HepG2 (cell line): ENCODE data around the gene ZCCHC24. TPM values are rescaled to one million over a fixed set of nuclear protein-coding genes. Genes with fewer than 3 reads are reported as not detected.

Experiments
- CHCHD3 ChIP-seq: sonication (generic); formaldehyde crosslinking; IDR thresholded peaks from 2 replicates; pipeline ENCODE4 v1.8.0; 2022; ENCODE audit warnings: mild to moderate bottlenecking, missing genetic modification reagents, moderate library complexity
- IKZF4 ChIP-seq: sonication (generic); formaldehyde crosslinking; IDR thresholded peaks from 2 replicates; pipeline ENCODE4 v1.5.1; 2020; ENCODE audit warnings: borderline replicate concordance, mild to moderate bottlenecking, low read depth, missing genetic modification reagents; ENCODE audit errors: not compliant biosample characterization
- ISX ChIP-seq: sonication (generic); formaldehyde crosslinking; conservative IDR thresholded peaks from 2 replicates; pipeline ENCODE4 v1.5.0; 2020; ENCODE audit warnings: missing genetic modification reagents
- KLF6 ChIP-seq: IDR thresholded peaks from 2 replicates; pipeline ENCODE4 v1.8.0; 2016; ENCODE audit warnings: missing biosample characterization, missing genetic modification reagents
- MYPOP ChIP-seq: sonication (generic); formaldehyde crosslinking; IDR thresholded peaks from 2 replicates; pipeline ENCODE4 v1.8.1; 2023; ENCODE audit warnings: mild to moderate bottlenecking, moderate library complexity, missing genetic modification reagents
- PCBP2 ChIP-seq: fragments of 200-400 bp; formaldehyde crosslinking; optimal IDR thresholded peaks from 2 replicates; pipeline ENCODE3; 2018; ENCODE audit warnings: low read length, low read depth; ENCODE audit not compliant: poor library complexity, severe bottlenecking
- SATB2 ChIP-seq: sonication (generic); formaldehyde crosslinking; IDR thresholded peaks from 2 replicates; pipeline ENCODE4 v1.5.0; 2020; ENCODE audit warnings: missing genetic modification reagents
- SMAD9 ChIP-seq: sonication (generic); formaldehyde crosslinking; IDR thresholded peaks from 2 replicates; pipeline ENCODE4 v1.5.1; 2020; ENCODE audit warnings: mild to moderate bottlenecking, missing genetic modification reagents
- SRY ChIP-seq: sonication (generic); formaldehyde crosslinking; IDR thresholded peaks from 2 replicates; pipeline ENCODE4 v1.8.0; 2022; ENCODE audit warnings: mild to moderate bottlenecking, missing genetic modification reagents
- THRA ChIP-seq: sonication (generic); formaldehyde crosslinking; IDR thresholded peaks from 2 replicates; pipeline ENCODE4 v1.4.0; 2020; ENCODE audit warnings: missing genetic modification reagents, borderline replicate concordance
- YEATS2 ChIP-seq: sonication (generic); formaldehyde crosslinking; IDR thresholded peaks from 2 replicates; pipeline ENCODE4 v1.4.0; 2020; ENCODE audit warnings: missing genetic modification reagents, borderline replicate concordance
- ZNF614 ChIP-seq: IDR thresholded peaks from 2 replicates; pipeline ENCODE4 v1.6.1; 2018; ENCODE audit warnings: missing biosample characterization, missing genetic modification reagents, inconsistent platforms, borderline replicate concordance
- ZNF737 ChIP-seq: sonication (generic); formaldehyde crosslinking; IDR thresholded peaks from 2 replicates; pipeline ENCODE4 v1.5.0; 2020; ENCODE audit warnings: missing genetic modification reagents, mild to moderate bottlenecking, borderline replicate concordance
- polyA plus RNA-seq, 8 experiments: library from polyadenylated mRNA; depleted of rRNA in 3 of 8; stranded (reverse) in 7 of 8; unstranded in 1 of 8; fragments of >200 nt; fragmentation: Illumina TruSeq in 4 of 8; extraction: Trizol in 4 of 8; gene quantifications; 2 replicates each; pipeline versions ENCODE4 v1.2.1 to v1.2.3, GENCODE V29; 2011 to 2016; ENCODE audit warnings: low read depth in 4 of 8, missing spikeins in 1 of 8, mixed read lengths in 1 of 8; ENCODE audit not compliant: insufficient read depth in 1 of 8
- total RNA-seq, 5 experiments: library from RNA; depleted of rRNA; stranded (reverse); fragments of >200 nt; fragmentation: Illumina TruSeq; extraction: Trizol; gene quantifications; 2 replicates each; pipeline ENCODE4 v1.2.3, GENCODE V29; 2016; ENCODE audit warnings: low read depth in 1 of 5
- TF ChIP-seq, protein P1 (sequence below): sonication (generic); formaldehyde crosslinking; IDR thresholded peaks from 2 replicates; pipeline ENCODE4 v1.4.0; 2020; ENCODE audit warnings: missing genetic modification reagents
- TF ChIP-seq, protein P2 (sequence below): sonication (generic); formaldehyde crosslinking; IDR thresholded peaks from one replicate; pipeline ENCODE4 v1.5.1; 2020; ENCODE audit warnings: mild to moderate bottlenecking, missing genetic modification reagents; ENCODE audit errors: not compliant biosample characterization

The ZCCHC24 gene
- total and polyA plus RNA-seq, 2 of the 13 experiments (the other 11 are each of a cell fraction or from before 2014, with no cell fraction given): 3.1 to 7.9 TPM

DNA sequence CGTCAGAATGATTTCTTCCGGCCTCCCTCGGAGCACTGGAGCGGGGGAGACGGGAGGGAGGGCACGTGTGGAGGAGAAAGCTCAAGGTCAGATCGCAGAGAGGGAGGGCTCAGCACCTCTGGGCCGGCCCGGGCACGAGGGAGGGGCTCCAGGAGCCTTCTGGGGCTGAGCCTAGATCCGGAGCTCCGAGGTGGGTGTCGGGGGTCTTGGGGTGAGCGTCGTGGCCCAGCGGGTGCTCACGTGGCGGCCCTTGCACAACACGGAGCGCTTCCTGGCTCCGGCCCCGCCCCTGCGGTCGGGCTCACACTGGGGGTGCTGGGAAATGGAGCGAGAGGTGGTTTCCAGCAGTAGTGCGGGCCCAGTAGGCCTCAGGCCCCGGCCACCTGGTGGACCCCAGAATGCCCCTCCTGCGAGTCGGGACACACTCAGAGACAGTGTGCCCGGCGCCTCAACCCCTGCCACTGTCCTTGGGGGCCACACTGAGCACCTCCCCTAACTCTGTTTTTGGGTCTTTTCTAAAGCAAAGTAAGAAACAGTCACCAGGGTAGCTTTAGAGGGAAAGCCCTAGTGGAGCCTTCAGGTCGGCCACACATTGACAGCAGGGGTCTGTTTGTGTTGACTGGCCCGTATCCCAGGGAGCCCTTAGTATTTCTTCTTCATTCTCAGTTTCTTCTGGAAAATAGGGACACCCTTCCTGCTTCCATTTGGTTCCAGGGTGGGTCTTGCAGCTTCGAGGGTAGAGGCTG is 97.4 kb downstream of the ZCCHC24 start (continued):
- TF ChIP-seq CHCHD3 (CRISPR knock-in tag) (peak; percentile 30; the same call in 1 of the 2 replicates), YEATS2 (CRISPR knock-in tag) (0 out of 2 replicates have a peak, but pooled peaks have one; percentile 50), KLF6 (CRISPR knock-in tag) (peak; percentile 72; the same call in 1 of the 2 replicates), THRA (CRISPR knock-in tag) (0 out of 2 replicates have a peak, but pooled peaks have one; percentile 15), SATB2 (CRISPR knock-in tag) (peak; percentile 34; the same call in 1 of the 2 replicates), IKZF4 (peak; percentile 39), ZNF737 (CRISPR knock-in tag) (peak; percentile 86; the same call in 1 of the 2 replicates), MYPOP (CRISPR knock-in tag) (peak; percentile 79), PCBP2 (no peak), SMAD9 (CRISPR knock-in tag) (peak; percentile 86; the same call in 1 of the 2 replicates), SRY (CRISPR knock-in tag) (peak; percentile 44; the same call in 1 of the 2 replicates), ISX (CRISPR knock-in tag) (0 out of 2 replicates have a peak, but pooled peaks have one; percentile 6), ZNF614 (CRISPR knock-in tag) (no peak)
- TF ChIP-seq, protein P1, sequence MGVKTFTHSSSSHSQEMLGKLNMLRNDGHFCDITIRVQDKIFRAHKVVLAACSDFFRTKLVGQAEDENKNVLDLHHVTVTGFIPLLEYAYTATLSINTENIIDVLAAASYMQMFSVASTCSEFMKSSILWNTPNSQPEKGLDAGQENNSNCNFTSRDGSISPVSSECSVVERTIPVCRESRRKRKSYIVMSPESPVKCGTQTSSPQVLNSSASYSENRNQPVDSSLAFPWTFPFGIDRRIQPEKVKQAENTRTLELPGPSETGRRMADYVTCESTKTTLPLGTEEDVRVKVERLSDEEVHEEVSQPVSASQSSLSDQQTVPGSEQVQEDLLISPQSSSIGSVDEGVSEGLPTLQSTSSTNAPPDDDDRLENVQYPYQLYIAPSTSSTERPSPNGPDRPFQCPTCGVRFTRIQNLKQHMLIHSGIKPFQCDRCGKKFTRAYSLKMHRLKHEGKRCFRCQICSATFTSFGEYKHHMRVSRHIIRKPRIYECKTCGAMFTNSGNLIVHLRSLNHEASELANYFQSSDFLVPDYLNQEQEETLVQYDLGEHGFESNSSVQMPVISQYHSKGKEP (CRISPR knock-in tag): 0 out of 2 replicates have a peak, but pooled peaks have one; percentile 28
- TF ChIP-seq, protein P2, sequence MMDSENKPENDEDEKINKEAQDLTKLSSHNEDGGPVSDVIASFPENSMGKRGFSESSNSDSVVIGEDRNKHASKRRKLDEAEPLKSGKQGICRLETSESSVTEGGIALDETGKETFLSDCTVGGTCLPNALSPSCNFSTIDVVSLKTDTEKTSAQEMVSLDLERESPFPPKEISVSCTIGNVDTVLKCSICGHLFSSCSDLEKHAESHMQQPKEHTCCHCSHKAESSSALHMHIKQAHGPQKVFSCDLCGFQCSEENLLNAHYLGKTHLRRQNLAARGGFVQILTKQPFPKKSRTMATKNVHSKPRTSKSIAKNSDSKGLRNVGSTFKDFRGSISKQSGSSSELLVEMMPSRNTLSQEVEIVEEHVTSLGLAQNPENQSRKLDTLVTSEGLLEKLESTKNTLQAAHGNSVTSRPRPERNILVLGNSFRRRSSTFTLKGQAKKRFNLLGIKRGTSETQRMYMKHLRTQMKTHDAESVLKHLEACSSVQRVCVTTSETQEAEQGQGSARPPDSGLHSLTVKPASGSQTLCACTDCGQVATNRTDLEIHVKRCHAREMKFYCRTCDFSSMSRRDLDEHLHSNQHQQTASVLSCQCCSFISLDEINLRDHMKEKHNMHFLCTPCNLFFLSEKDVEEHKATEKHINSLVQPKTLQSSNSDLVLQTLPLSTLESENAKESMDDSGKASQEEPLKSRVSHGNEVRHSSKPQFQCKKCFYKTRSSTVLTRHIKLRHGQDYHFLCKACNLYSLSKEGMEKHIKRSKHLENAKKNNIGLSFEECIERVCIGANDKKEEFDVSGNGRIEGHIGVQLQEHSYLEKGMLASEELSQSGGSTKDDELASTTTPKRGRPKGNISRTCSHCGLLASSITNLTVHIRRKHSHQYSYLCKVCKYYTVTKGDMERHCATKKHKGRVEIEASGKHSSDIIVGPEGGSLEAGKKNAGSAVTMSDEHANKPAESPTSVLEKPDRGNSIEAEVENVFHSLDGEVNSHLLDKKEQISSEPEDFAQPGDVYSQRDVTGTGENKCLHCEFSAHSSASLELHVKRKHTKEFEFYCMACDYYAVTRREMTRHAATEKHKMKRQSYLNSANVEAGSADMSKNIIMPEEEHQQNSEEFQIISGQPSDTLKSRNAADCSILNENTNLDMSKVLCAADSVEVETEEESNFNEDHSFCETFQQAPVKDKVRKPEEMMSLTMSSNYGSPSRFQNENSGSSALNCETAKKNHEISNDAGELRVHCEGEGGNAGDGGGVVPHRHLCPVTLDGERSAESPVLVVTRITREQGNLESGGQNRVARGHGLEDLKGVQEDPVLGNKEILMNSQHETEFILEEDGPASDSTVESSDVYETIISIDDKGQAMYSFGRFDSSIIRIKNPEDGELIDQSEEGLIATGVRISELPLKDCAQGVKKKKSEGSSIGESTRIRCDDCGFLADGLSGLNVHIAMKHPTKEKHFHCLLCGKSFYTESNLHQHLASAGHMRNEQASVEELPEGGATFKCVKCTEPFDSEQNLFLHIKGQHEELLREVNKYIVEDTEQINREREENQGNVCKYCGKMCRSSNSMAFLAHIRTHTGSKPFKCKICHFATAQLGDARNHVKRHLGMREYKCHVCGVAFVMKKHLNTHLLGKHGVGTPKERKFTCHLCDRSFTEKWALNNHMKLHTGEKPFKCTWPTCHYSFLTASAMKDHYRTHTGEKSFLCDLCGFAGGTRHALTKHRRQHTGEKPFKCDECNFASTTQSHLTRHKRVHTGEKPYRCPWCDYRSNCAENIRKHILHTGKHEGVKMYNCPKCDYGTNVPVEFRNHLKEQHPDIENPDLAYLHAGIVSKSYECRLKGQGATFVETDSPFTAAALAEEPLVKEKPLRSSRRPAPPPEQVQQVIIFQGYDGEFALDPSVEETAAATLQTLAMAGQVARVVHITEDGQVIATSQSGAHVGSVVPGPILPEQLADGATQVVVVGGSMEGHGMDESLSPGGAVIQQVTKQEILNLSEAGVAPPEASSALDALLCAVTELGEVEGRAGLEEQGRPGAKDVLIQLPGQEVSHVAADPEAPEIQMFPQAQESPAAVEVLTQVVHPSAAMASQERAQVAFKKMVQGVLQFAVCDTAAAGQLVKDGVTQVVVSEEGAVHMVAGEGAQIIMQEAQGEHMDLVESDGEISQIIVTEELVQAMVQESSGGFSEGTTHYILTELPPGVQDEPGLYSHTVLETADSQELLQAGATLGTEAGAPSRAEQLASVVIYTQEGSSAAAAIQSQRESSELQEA: peak; percentile 79
